PFSK-1 (cell line): Measurements from ENCODE around the gene ACOT4.

Experiments
- POLR2AphosphoS5 ChIP-seq: IDR thresholded peaks from 2 replicates; pipeline ENCODE4 v1.6.1; 2012; ENCODE audit warnings: low read depth, mild to moderate bottlenecking, control low read depth, low read length, moderate library complexity
- REST ChIP-seq, 2 experiments: IDR thresholded peaks; 2 replicates each; pipeline versions ENCODE4 v1.6.1 to v1.8.0; 2011 to 2012; ENCODE audit warnings: low read depth in 2 of 2, low read length in 2 of 2, control low read depth in 1 of 2, inconsistent platforms in 1 of 2, mild to moderate bottlenecking in 1 of 2, moderate library complexity in 1 of 2; ENCODE audit not compliant: insufficient read depth in 1 of 2
- SIN3A ChIP-seq: IDR thresholded peaks from 2 replicates; pipeline ENCODE4 v1.6.1; 2012; ENCODE audit warnings: mild to moderate bottlenecking, low read length, moderate library complexity, borderline replicate concordance; ENCODE audit not compliant: insufficient read depth
- TAF1 ChIP-seq: IDR thresholded peaks from 2 replicates; pipeline ENCODE4 v1.6.1; 2012; ENCODE audit warnings: low read length, control low read depth, borderline replicate concordance; ENCODE audit not compliant: insufficient read depth

- TF ChIP-seq REST (IDR thresholded peaks at IDR 0.05; ENCODE audit: insufficient read depth in 1 of 2, low read depth in 2 of 2, low read length in 2 of 2) (no peak), POLR2AphosphoS5 (no peak), TAF1 (no peak), SIN3A (no peak)
These were observed 31.9 kb downstream of the ACOT4 start for GRCh38 chr14:73623504-73624054.
